ENCODE measurements around the gene ADD1.
"Not testable (repeated sequence)": the region's sequence is repeated elsewhere in the genome, so short reads cannot be mapped to it uniquely, and the experiment has no call there.

The ADD1 gene

DNA sequence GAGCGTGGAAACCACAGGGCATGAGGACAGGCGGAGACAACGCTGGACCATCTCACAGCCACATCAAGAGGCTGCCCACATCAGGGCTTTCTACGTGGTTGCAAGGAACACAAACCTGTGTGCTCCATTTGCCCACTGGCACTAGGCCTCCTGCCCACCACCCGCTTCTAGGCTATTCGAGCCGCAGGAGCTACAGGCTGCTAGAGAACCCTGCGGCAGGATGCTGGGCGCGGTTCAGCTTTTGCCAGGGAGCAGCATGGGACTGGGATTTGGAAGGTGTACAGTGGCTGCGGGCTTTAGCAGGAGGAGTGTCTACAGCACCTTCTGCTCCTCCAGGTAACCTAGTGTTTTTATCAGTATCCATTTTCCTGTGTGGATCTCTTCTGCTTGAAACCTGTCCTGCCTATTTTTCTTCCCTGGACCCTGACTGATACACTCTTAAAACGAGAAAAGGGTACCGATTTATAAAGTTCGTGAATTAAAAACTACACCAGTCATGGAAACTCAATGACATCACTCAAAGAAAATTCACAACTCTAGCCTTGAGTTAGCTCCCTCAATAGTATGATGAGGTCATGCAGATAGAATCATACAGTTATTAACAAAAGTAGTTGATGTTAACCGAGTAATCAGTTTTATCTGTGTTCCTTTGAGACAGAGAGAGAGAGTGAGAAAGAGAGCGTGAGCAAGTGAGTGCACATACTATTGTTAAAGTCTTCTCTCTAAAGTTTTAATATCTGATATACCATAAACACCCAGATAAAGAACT lies 106.8 kb downstream of the ADD1 start:
- no peak for DNase-seq

- no peak for DNase-seq
These were observed 109.9 kb downstream of the ADD1 start for GRCh38 chr4:2953496-2953895.

DNA sequence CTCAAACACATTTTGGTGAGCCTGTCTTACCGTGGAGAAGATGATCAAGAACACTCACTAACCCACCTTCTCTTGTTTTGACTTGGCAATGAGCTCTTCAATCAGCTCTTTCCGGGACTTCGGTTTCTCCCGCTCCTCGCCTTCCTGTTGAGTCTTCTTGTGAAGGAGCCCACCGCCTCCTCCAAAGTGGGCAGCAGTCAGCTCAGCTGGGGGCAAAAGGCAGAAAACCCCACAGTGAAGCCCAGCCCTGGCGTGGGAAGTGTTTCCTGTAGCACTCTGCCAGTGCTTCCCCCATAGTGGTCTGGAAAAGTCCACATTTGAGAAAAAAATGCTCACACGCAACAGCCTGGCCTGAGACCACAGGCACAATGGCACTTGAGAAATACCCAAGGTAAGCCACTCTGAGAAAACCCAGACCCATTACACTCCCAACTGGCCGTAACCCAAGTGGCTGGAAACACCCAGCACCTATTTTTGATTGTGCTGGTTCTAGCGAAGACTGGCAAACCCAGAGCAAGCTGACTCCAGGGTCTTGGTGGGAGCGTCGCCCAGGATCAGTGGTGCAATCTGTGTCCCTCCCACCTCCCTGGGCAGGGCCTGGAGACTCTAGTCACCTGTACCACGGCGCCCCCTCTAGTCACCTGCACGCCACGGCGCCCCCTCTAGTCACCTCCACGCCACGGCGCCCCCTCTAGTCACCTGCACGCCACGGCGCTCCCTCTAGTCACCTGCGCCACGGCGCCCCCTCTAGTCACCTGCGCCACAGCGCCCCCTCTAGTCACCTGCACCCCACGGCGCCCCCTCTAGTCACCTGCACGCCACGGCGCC lies 110.9 kb downstream of the ADD1 start:
- no peak for DNase-seq

DNA sequence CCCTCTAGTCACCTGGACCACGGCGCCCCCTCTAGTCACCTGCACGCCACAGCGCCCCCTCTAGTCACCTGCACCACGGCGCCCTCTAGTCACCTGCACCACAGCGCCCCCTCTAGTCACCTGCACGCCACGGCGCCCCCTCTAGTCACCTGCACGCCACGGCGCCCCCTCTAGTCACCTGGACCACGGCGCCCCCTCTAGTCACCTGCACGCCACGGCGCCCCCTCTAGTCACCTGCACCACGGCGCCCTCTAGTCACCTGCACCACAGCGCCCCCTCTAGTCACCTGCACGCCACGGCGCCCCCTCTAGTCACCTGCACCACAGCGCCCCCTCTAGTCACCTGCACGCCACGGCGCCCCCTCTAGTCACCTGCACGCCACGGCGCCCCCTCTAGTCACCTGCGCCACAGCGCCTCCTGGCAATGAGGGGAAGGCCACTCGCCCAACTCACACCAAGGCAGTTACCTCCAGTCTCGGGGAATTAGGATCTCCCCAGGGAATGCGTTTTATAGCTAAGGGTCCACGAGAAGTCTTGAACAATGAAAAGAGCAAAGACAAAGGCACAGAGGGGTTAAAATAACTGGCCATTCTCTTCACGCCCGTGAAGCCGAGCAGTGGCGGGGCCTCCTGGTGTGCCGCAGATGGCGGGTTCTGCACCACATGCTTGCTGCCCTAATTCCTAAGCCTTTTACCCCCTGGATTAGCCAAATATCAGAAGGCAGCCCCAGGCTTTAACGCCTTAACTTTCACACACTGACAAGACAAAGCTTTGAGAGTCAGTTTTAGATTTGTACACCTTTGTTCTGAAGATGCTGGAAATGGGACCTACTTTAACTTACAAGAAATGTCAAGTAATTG lies 111.8 kb downstream of the ADD1 start:
- not testable (repeated sequence) for DNase-seq

DNA sequence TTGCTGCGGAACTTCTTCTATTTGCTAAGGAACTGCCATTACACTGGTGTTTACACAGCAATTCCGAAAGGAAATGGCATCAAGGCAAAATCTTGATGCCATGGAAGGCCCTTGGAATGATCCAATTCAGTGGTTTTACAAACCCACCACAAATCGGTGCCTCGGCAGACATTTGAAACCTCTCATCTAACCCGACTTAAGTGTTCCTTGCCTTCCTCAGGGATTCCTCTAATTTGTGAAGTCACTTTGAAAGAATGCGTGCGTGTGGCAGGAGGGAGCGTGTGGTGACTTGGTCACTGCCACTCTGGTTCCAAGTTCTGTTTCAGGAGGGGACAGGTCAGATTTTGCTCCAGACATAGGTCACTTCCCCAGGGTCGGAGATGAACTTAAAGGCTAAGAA lies 114.8 kb downstream of the ADD1 start:
- DNase-seq: no peak

DNA sequence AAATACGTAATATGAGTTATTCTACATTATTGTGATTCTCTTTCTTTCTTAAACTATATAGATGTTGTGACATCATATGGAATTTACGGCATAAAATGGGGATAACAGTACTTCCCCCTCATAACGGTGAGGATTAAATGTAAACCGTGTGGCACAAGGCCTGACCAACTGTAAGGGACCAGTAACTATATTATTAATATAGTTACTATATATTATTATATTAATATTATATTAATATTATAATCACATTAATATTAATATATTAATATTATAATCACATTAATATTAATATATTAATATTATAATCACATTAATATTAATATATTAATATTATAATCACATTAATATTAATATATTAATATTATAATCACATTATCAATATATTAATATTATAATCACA lies 116.8 kb downstream of the ADD1 start:
- DNase-seq: not testable (repeated sequence)

DNA sequence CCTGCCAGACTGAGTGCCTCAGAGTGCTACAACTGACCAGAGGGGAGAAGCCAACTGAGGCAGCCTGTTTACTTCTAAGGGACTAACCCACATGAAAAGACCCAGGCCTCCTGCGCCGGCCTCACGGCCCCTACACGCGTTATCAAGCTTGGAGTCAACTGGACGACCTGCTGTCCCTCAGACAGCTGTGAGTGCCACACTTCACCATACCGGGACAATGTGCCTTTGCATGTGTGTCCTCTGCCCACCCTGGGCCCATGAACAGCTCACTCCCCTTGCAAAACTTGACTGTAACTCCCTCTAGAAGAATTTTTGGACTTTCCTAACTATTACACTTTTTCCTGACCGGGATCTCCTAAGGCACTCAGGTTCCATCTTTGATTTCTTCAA lies 117.8 kb downstream of the ADD1 start:
- peak in 1 of 2 experiments; percentile 27 for DNase-seq

DNA sequence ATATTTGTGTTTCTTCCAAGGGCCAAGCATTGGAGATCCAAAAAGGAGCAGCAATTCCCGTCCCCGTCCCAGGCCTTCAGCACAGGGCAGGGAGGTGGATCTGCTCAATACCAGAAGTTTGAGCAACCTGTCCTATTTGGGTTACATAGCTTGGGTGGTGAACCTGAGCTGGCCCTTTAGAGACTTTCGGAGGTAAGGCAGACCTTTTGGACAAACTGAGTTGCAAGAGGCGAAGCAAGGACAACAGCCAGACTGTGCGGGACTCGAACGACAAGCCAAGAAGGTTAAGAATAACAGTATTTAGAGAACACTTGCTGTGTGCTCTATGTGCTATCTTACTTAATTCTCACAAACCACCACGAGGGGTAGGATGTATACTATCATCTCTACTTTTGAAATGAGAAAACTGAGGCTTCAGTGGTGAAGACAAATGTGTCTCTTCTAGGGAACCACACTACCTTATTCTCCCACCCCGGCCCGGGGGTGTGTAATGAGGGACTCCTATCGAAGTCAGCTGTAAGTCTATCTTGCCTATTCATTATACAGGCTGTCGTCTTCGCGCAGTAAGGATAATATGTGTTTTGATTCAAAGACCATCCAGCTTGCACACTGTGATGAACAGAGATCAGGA lies 118.3 kb downstream of the ADD1 start:
- DNase-seq: peak in 1 of 2 experiments; percentile 21

DNA sequence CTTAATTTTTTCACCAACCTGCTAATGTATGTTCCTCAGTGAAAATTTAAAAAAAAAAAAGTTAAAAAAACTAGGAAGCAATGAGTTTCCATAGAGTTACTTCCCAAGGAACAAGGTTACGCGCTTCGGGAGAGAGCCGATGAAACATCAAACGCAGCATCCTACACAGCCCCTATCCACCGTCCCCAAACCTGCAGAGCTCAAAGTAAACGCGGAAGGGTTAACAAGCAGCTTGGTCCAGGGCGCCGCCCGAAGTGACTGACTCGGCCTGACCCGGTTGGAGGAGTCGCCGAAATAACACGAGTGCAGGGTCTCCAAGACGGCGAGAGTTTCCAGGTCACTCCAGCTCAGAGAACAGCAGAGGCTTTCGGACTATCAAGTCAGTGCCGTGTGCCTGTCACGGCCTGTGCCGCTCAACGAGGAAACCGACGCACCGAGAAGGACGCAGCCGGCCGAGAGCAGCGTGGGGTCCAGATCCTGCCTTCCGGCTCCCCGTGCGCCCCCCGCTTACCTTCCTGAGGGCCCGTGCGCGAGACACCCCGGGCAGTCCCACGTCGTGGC lies 119.0 kb downstream of the ADD1 start:
- DNase-seq: peak in 1 of 2 experiments; percentile 70

- peak; percentile 95 to 99 for DNase-seq
These were observed 119.7 kb downstream of the ADD1 start, which contains the start of the genes GRK4 and NOP14 for GRCh38 chr4:2963175-2963965. TSS of gene GRK4 (plus strand) at chr4:2963571. CDS start at chr4:2964071, 500 bp downstream. TSS of gene NOP14 (minus strand) at chr4:2963406. CDS start at chr4:2963319, 87 bp downstream.

DNA sequence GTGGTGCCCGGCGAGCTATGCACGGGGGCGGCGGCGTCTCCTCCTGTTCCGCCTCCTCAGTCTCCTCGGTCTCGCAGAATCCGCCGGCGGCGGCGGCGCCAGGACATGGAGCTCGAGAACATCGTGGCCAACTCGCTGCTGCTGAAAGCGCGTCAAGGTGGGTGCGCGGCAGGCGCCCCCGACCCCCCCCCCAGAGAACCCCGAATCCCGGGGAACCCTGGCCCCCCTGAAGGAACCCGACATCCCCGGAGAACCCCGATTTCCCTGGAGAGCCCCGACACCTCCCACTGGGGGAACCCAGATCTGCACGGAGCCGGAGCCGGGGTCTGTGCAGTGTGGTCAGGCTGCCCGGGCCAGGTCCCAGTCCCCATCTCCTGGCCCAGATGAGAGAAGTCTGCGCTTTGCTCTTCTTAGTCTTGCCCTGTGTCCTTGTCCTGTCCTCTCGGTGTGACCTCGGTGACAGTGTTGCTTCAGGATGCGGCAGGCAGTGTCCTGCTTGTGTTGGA lies 120.4 kb downstream of the ADD1 start:
- DNase-seq: peak in 1 of 2 experiments; percentile 68

GRCh38 chr4:2964706-2965258 lies 121.1 kb downstream of the ADD1 start:
- no peak for DNase-seq

DNA sequence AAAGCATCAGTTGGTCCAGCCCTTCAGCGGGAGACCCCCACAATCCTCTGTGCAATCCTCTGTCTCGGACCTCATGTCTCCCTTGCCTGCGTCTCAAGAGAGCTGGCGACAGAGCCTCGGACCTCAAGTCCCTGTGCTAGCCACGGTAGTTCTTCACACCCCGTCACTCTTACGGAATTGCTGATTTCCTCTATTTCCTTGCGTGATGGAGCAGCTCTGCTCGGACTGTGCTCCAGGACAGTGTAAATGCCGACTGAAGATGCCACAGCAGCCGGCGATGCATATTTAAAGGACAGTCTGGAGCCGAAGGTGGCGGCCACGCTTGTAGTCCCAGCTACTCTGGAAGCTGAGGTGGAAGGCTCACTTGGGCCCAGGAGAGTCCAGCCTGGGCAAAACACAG lies 121.6 kb downstream of the ADD1 start:
- DNase-seq: no peak

GRCh38 chr4:2968381-2968780 lies 124.7 kb downstream of the ADD1 start:
- DNase-seq: no peak

- DNase-seq: no peak
These were observed 127.6 kb downstream of the ADD1 start for GRCh38 chr4:2971275-2971674.

- peak; percentile 40 to 80 for DNase-seq
These were observed 133.8 kb downstream of the ADD1 start for GRCh38 chr4:2977211-2978088.
